Endometrial microvascular endothelial cells (primary cell): ENCODE data around the gene ACER1. TPM values are rescaled to one million over a fixed set of nuclear protein-coding genes. Genes with fewer than 3 reads are reported as not detected.

Experiments used
- in situ Hi-C: cut with HindIII; loops from 2 replicates; pipeline ENCODE4 v1.10.0; 2017; ENCODE audit warnings: low sequenced_read_pairs, low pct_unique_long_range_greater_than_20kb; ENCODE audit errors: inconsistent ontology term
- total RNA-seq: library from RNA; depleted of rRNA; stranded (reverse); fragments of >200 nt; gene quantifications from one replicate; pipeline ENCODE4 v1.2.3, GENCODE V29; 2015; ENCODE audit errors: inconsistent ontology term

ACER1 gene
- total RNA-seq, 1 donor from 2014 or later = not detected

DNA sequence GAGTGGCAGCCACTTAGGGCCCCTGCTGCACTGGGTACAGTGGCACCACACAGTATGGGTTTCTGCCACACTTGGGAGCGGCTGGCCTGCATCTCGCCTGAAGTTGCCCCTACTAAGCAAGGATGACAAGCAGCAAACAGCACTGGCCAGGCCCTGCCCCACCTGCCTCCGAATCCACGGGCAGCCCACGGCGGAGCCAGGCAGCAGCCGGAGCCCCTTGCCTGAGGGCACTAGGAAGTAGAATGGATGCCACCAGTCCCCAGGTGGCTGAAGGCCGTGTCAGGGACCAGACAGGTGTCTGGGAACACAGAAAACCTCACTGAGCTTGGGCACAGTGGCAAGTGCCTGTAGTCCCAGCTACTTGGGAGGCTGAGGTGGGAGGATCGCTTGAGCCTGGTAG, 73.0 kb downstream of the ACER1 start:
- in situ Hi-C loops = no loop called here

- in situ Hi-C loops = no loop called here
These were observed 74.0 kb downstream of the ACER1 start for GRCh38 chr19:6259312-6259861.

- in situ Hi-C loops = no loop called here
These were observed 74.5 kb downstream of the ACER1 start for GRCh38 chr19:6258812-6259311.

Other genes with a start within 250 kb of the ACER1 start
- gene RFX2, start 223.1 kb downstream of the ACER1 start, total RNA-seq = 4.6 TPM
- not detected for gene ACSBG2, start 197.9 kb downstream of the ACER1 start, total RNA-seq
- gene MLLT1, start 53.6 kb downstream of the ACER1 start, total RNA-seq = 17.2 TPM
- gene CLPP, start 27.9 kb upstream of the ACER1 start, total RNA-seq = 109 TPM
- gene ALKBH7, start 39.2 kb upstream of the ACER1 start, total RNA-seq = 43.9 TPM
- 0.46 TPM for gene PSPN, start 42.3 kb upstream of the ACER1 start, total RNA-seq
- 32.3 TPM for gene GTF2F1, start 59.6 kb upstream of the ACER1 start, total RNA-seq
- 251 TPM for gene KHSRP, start 91.2 kb upstream of the ACER1 start, total RNA-seq
- not detected for gene SLC25A41, start 100.2 kb upstream of the ACER1 start, total RNA-seq
- 15.1 TPM for gene SLC25A23, start 126.2 kb upstream of the ACER1 start, total RNA-seq
- gene CRB3, start 130.7 kb upstream of the ACER1 start, total RNA-seq = not detected
- not detected for gene DENND1C, start 148.2 kb upstream of the ACER1 start, total RNA-seq
- gene TUBB4A, start 168.7 kb upstream of the ACER1 start, total RNA-seq = not detected
- 6.7 TPM for gene TNFSF9, start 197.4 kb upstream of the ACER1 start, total RNA-seq